GM21723 (cell line): ENCODE results near the gene TBRG4.

Source experiments
- ATAC-seq: cut with Tn5 transposase; IDR thresholded peaks from one replicate; pipeline ENCODE4 v1.9.1; 2021; ENCODE audit warnings: mild to moderate bottlenecking, moderate library complexity; ENCODE audit not compliant: unreplicated experiment

Gene TBRG4

DNA sequence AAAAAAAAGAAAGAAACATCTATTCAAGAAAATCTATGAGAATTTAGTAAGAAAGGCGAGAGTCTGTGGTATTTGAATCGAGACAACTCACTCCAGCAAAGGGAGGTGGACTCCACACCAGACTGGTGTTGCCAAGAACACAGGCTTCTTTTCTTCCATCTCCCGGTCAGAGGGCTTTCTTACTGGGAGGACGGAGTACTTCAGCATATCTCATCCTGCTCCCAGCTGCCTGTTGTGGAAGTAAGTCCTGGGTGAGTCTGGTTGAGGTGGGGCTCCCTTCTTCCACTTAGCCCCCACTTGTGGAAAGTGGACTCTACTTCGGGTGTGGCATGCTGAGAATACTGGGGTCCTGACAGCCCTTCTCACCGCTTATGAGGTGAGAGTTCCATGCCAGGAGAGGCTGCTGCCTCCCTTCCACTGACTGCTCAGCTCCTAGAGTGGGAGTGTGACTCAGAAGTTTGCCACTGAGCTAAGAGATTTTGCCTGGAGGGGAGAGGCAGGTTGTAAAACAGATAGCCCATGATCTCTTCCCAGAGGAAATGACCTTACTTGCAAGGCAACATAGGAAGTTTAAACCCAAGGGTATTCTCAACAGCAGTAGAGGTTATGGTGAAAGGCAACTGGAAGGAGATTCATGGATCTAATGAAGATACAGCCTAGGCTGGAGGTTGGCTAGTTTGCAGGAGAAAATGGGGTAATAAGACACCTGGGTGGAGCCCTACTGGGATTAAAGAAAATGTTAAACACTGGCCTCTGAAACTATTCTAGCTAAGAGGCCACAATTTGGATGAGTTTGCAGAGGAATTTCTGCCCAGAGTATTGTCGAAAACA, 19.2 kb downstream of the TBRG4 start:
- no peak for ATAC-seq

DNA sequence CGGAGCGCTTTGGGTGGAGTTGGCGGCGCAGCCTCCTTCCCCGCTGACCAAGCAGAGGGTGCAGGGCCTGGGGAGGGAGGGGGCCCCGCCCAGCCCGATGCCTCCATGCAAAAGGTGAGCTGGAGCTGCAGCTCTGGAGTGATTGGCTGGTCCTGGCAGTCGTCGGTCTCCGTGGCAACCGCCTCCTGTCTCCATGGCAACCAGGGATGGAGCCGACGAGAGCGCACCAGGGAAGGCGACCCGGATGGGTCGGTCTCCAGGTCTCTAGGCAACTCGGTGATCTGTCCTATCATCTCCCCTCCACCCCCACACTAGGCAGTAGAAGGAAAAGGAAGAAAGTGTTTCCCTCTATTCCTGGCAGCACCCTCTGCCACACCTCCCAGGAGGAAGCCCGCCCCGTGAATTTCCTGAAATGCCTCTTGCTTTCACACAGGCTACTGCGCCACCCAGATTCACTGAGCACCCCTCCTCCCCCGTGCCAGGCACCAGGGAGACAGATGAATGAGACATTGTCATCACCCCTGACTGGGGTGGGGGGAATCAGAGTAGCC, 22.1 kb downstream of the TBRG4 start:
- no peak for ATAC-seq

- ATAC-seq = no peak
These were observed 22.6 kb downstream of the TBRG4 start, which contains the start of gene NACAD for GRCh38 chr7:45088821-45089340. Gene NACAD, minus strand, starts transcription at chr7:45088969. Its CDS starts 75 bp downstream, at chr7:45088894.

GRCh38 chr7:45088146-45088701, 23.3 kb downstream of the TBRG4 start:
- no peak for ATAC-seq

DNA sequence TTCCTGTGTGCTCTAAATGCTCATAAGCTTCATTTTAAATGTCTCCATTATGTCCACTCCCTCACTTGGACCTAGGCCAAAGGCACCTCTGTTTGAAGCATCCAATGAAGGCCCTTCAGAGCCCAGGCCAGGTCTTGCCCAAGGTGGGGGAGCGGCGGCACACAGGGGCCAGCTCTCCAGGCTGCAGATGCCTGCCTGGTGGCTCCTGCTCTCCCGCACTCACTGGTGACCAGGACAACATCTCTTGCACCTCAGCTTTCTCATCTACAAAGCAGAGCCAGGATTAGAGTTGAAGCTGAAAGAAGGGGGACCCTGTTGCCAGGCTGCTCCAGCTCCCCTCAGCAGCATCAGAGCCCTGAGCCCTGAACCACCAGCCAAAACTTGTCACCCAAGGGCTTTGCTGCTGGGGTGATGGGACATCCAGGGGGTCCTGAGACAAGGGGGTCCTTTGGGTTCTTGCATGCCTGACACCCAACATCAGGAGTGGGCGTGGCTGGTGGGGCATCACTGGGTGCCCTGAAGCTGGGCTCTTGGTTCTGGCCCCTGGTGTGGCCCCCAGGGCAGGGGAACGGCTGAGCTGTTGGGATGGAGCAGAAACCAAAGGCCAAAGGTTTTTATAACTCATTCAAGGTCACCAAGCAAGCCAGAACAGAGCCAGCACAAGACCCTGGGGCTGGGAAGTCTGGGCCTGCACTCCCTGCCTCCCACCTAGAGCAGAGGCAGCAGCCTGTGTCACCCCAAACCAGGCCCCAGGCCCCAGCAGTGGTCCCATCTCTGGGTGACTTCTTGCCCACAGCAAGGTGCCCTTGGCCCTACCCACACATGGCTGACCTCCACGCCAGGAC, 24.0 kb downstream of the TBRG4 start:
- no peak for ATAC-seq

- ATAC-seq = no peak
These were observed 25.0 kb downstream of the TBRG4 start for GRCh38 chr7:45086331-45087065.

DNA sequence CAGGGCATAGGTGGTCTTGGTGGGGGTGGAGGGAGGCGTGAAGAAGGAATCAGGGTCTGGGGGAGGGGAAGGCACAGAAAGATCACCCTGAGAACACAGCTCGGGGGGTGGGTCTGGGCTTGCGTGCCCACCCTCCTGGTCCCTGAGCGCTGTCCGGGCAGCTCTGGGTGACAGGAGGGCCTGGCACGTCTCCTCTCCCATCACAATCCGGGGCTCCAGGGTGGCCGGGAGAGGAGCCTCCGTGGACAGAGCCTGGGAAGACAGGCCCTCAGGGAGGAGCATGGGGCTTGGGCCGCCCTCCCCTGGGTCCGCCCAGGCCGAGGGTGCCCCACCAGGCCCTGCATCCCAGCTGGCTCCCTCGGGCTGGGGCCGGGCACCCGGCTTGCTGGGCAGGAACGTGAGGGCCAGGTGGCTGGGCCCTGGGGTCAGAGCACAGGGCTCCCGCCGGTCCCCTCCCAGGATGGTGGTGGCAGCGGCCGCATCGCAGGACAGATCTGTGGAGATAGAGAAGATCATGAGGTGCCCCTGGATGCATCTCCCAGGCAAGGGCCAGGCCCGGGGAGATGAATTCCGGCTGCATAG, 25.8 kb downstream of the TBRG4 start:
- ATAC-seq = no peak

DNA sequence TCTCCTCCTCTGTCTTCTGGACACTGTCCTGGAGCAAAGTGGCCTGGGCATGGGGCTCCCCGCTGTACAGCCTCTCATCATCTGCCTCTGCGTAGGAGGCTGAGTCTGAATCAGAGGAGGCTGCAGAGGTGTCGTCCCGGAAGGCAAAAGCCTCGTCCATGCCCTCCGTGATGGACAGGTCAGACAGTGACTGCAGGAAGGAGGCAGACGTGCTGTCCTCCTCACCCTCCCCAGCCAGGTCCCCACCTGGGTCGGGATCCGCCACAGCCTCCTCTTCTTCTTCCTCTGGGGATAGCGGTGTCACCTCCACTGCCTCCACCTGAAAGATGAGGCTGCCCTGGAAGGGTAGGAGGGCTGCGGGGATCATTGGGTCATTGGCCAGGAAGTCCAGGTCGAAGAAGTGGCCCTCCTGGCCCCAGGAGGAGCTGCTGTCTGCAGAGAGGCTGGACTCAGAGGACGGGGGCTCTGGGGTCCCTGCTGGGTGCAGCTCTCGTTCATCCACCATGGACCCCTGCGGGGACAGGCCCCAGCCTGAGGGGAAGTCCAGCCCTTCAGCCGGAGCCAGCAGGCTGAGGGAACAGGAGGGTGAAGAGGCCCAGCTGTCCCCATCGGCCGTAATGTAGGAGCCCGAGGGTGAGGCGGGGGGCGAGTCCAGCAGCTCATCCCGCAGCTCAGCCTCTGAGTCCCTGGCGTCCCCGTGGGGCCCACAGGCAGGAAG, 26.4 kb downstream of the TBRG4 start:
- no peak for ATAC-seq

GRCh38 chr7:45084336-45084735, 27.2 kb downstream of the TBRG4 start:
- ATAC-seq = no peak

- ATAC-seq = no peak
These were observed 28.6 kb downstream of the TBRG4 start for GRCh38 chr7:45082831-45083331.

- no peak for ATAC-seq
These were observed 29.3 kb downstream of the TBRG4 start for GRCh38 chr7:45082031-45082830.

GRCh38 chr7:45081670-45081974, 29.9 kb downstream of the TBRG4 start:
- no peak for ATAC-seq

GRCh38 chr7:45080958-45081669, 30.4 kb downstream of the TBRG4 start:
- no peak for ATAC-seq

DNA sequence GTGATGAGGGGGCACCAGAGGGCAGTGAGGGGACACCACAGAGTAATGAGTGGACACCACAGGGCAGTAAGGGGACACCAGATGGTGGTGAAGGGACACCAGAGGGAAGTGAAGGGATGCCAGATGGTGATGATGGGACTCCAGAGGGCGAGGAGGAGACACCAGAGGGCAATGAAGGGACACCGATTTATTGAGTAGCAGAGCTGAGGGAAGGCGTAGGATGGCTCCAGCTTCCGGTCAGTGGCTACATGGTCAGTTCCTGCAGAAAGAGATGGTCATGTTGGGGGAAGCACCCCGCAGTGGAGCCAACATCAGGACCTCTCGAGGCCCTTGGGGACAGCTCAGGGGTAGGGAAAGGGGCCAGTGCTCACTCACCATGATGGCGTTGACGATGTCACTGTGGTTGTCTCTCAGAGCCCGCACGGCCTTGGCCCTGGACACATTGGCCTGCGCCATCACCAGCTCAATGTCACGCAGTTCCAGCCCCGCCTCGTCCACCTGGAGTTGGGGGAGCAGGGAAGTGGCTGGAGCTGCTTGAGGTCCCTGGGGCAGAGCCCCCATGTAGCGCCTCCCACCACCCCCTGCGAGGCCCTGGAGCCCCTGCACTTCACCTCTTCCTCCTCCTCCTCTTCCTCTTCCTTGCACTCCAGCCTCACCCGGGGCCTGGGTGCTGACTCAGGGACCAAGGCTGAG, 31.1 kb downstream of the TBRG4 start:
- no peak for ATAC-seq

GRCh38 chr7:45078125-45078681, 33.3 kb downstream of the TBRG4 start:
- ATAC-seq = no peak

GRCh38 chr7:45077579-45077978, 33.9 kb downstream of the TBRG4 start:
- no peak for ATAC-seq

- ATAC-seq = no peak
These were observed 34.6 kb downstream of the TBRG4 start for GRCh38 chr7:45076946-45077345.
